ENCODE data around the gene LSS.

Gene LSS

GRCh38 chr21:46165098-46165497, 63.5 kb downstream of the LSS start:
- DNase-seq: no peak

- no peak for DNase-seq
Measured at GRCh38 chr21:46163380-46163779, 65.2 kb downstream of the LSS start.

GRCh38 chr21:46161633-46162592, 66.7 kb downstream of the LSS start:
- DNase-seq: no peak

GRCh38 chr21:46160907-46161632, 67.5 kb downstream of the LSS start:
- DNase-seq: no peak

- DNase-seq: no peak
Measured at GRCh38 chr21:46160657-46160906, 68.0 kb downstream of the LSS start.

- DNase-seq: no peak
Measured at GRCh38 chr21:46159841-46160656, 68.5 kb downstream of the LSS start.

- no peak for DNase-seq
Measured at GRCh38 chr21:46159390-46159789, 69.2 kb downstream of the LSS start.

- no peak for DNase-seq
Measured at GRCh38 chr21:46158666-46159300, 69.8 kb downstream of the LSS start.

GRCh38 chr21:46157987-46158451, 70.6 kb downstream of the LSS start:
- DNase-seq: no peak

- DNase-seq: no peak
Measured at GRCh38 chr21:46157396-46157986, 71.1 kb downstream of the LSS start.

- no peak for DNase-seq
Measured at GRCh38 chr21:46156678-46157077, 71.9 kb downstream of the LSS start.

- DNase-seq: no peak
Measured at GRCh38 chr21:46156378-46156645, 72.3 kb downstream of the LSS start.

- no peak for DNase-seq
Measured at GRCh38 chr21:46155514-46156377, 72.8 kb downstream of the LSS start, which contains the start of gene FTCD. Gene FTCD, minus strand, starts transcription at chr21:46155579. Its CDS starts 56 bp downstream, at chr21:46155523.

- DNase-seq: no peak
Measured at GRCh38 chr21:46154955-46155513, 73.5 kb downstream of the LSS start.

- DNase-seq: no peak
Measured at GRCh38 chr21:46154155-46154954, 74.2 kb downstream of the LSS start.

GRCh38 chr21:46153247-46154154, 75.1 kb downstream of the LSS start:
- no peak for DNase-seq

GRCh38 chr21:46152927-46153246, 75.7 kb downstream of the LSS start:
- DNase-seq: no peak

GRCh38 chr21:46151989-46152926, 76.3 kb downstream of the LSS start:
- DNase-seq: no peak
